HEK293 (cell line): ENCODE results near the gene AHCYL1.

Source experiments
- MZF1 ChIP-seq: fragments of 450-650 bp; formaldehyde crosslinking; IDR thresholded peaks from 2 replicates; pipeline ENCODE4 v1.5.1; 2017; ENCODE audit warnings: missing biosample characterization, missing genetic modification characterization, borderline replicate concordance
- OVOL3 ChIP-seq: fragments of 450-650 bp; formaldehyde crosslinking; IDR thresholded peaks from 2 replicates; pipeline ENCODE4 v1.5.1; 2016; ENCODE audit warnings: missing biosample characterization, missing genetic modification characterization
- REPIN1 ChIP-seq: fragments of 450-650 bp; formaldehyde crosslinking; IDR thresholded peaks from 2 replicates; pipeline ENCODE4 v1.5.1; 2017; ENCODE audit warnings: missing biosample characterization, missing genetic modification characterization, low read depth
- ZNF114 ChIP-seq: fragments of 450-650 bp; formaldehyde crosslinking; IDR thresholded peaks from 2 replicates; pipeline ENCODE4 v1.5.0; 2017; ENCODE audit warnings: missing biosample characterization, missing genetic modification characterization
- ZNF138 ChIP-seq: fragments of 450-650 bp; formaldehyde crosslinking; IDR thresholded peaks from 2 replicates; pipeline ENCODE4 v1.5.1; 2016; ENCODE audit warnings: missing biosample characterization, missing genetic modification characterization, borderline replicate concordance
- ZNF221 ChIP-seq: fragments of 450-650 bp; formaldehyde crosslinking; IDR thresholded peaks from 2 replicates; pipeline ENCODE4 v1.5.1; 2017; ENCODE audit warnings: missing biosample characterization, missing genetic modification characterization, borderline replicate concordance
- ZNF239 ChIP-seq: fragments of 450-650 bp; formaldehyde crosslinking; IDR thresholded peaks from 2 replicates; pipeline ENCODE4 v1.5.1; 2016; ENCODE audit warnings: missing biosample characterization, missing genetic modification characterization
- ZNF24 ChIP-seq: fragments of 450-650 bp; formaldehyde crosslinking; IDR thresholded peaks from 2 replicates; pipeline ENCODE4 v1.5.1; 2016; ENCODE audit warnings: missing biosample characterization, missing genetic modification characterization
- ZNF350 ChIP-seq: fragments of 450-650 bp; formaldehyde crosslinking; IDR thresholded peaks from 2 replicates; pipeline ENCODE4 v1.5.0; 2017; ENCODE audit warnings: missing biosample characterization, mild to moderate bottlenecking, missing genetic modification characterization
- ZNF558 ChIP-seq: fragments of 450-650 bp; formaldehyde crosslinking; IDR thresholded peaks from 2 replicates; pipeline ENCODE4 v1.5.1; 2016; ENCODE audit warnings: missing biosample characterization, missing genetic modification characterization
- TF ChIP-seq, protein P1 (sequence below): fragments of 450-650 bp; formaldehyde crosslinking; IDR thresholded peaks from 2 replicates; pipeline ENCODE4 v1.5.1; 2016; ENCODE audit warnings: missing biosample characterization, missing genetic modification characterization
- TF ChIP-seq, protein P2 (sequence below): fragments of 450-650 bp; formaldehyde crosslinking; IDR thresholded peaks from 2 replicates; pipeline ENCODE4 v1.5.0; 2017; ENCODE audit warnings: missing biosample characterization, missing genetic modification characterization, borderline replicate concordance
- TF ChIP-seq, protein P3 (sequence below): fragments of 450-650 bp; formaldehyde crosslinking; IDR thresholded peaks from 2 replicates; pipeline ENCODE4 v1.5.1; 2016; ENCODE audit warnings: missing biosample characterization, missing genetic modification characterization

DNA sequence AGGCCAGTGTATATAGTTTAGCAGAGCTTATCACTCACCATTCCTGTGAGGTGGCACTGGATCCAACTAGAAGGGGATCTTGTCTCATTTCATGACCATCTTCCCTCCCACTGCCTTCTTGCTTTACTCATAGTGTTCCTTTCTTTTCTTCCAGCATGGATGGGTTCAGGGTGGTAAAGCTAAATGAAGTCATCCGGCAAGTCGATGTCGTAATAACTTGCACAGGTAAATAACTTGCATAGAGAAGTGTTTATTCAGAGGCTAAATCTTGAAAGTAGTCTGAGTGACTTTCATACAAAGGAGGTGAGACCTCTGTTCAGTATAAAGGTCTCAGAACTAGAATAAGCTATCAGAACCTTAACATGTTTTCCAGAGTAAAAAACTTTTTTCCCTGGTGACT lies 33.2 kb downstream of the AHCYL1 start:
- TF ChIP-seq ZNF114, result no peak
- TF ChIP-seq, protein P1, sequence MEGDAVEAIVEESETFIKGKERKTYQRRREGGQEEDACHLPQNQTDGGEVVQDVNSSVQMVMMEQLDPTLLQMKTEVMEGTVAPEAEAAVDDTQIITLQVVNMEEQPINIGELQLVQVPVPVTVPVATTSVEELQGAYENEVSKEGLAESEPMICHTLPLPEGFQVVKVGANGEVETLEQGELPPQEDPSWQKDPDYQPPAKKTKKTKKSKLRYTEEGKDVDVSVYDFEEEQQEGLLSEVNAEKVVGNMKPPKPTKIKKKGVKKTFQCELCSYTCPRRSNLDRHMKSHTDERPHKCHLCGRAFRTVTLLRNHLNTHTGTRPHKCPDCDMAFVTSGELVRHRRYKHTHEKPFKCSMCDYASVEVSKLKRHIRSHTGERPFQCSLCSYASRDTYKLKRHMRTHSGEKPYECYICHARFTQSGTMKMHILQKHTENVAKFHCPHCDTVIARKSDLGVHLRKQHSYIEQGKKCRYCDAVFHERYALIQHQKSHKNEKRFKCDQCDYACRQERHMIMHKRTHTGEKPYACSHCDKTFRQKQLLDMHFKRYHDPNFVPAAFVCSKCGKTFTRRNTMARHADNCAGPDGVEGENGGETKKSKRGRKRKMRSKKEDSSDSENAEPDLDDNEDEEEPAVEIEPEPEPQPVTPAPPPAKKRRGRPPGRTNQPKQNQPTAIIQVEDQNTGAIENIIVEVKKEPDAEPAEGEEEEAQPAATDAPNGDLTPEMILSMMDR (tag by site-specific recombination), result no peak
- TF ChIP-seq ZNF239 (tag by site-specific recombination), result no peak
- TF ChIP-seq ZNF24 (tag by site-specific recombination), result no peak
- no peak for TF ChIP-seq OVOL3
- TF ChIP-seq, protein P2, sequence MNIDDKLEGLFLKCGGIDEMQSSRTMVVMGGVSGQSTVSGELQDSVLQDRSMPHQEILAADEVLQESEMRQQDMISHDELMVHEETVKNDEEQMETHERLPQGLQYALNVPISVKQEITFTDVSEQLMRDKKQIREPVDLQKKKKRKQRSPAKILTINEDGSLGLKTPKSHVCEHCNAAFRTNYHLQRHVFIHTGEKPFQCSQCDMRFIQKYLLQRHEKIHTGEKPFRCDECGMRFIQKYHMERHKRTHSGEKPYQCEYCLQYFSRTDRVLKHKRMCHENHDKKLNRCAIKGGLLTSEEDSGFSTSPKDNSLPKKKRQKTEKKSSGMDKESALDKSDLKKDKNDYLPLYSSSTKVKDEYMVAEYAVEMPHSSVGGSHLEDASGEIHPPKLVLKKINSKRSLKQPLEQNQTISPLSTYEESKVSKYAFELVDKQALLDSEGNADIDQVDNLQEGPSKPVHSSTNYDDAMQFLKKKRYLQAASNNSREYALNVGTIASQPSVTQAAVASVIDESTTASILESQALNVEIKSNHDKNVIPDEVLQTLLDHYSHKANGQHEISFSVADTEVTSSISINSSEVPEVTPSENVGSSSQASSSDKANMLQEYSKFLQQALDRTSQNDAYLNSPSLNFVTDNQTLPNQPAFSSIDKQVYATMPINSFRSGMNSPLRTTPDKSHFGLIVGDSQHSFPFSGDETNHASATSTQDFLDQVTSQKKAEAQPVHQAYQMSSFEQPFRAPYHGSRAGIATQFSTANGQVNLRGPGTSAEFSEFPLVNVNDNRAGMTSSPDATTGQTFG, result no peak
- no peak for TF ChIP-seq ZNF138
- no peak for TF ChIP-seq ZNF350 (tag by site-specific recombination)
- TF ChIP-seq, protein P3, sequence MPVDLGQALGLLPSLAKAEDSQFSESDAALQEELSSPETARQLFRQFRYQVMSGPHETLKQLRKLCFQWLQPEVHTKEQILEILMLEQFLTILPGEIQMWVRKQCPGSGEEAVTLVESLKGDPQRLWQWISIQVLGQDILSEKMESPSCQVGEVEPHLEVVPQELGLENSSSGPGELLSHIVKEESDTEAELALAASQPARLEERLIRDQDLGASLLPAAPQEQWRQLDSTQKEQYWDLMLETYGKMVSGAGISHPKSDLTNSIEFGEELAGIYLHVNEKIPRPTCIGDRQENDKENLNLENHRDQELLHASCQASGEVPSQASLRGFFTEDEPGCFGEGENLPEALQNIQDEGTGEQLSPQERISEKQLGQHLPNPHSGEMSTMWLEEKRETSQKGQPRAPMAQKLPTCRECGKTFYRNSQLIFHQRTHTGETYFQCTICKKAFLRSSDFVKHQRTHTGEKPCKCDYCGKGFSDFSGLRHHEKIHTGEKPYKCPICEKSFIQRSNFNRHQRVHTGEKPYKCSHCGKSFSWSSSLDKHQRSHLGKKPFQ (tag by site-specific recombination), result no peak
- no peak for TF ChIP-seq MZF1 (tag by site-specific recombination)
- TF ChIP-seq REPIN1 (tag by site-specific recombination), result no peak
- no peak for TF ChIP-seq ZNF558 (tag by site-specific recombination)
- TF ChIP-seq ZNF221 (tag by site-specific recombination), result no peak
